HG02981 (cell line): ENCODE measurements around the gene SERGEF.
A peak's percentile ranks its signal among the peaks of the same experiment; 100 is the strongest.

Source experiments
- ATAC-seq: cut with Tn5 transposase; IDR thresholded peaks from one replicate; pipeline ENCODE4 v1.9.1; 2021; ENCODE audit warnings: mild to moderate bottlenecking, moderate library complexity; ENCODE audit not compliant: unreplicated experiment

The SERGEF gene

GRCh38 chr11:17773674-17774073 is 239.2 kb downstream of the SERGEF start:
- ATAC-seq, result no peak

- no peak for ATAC-seq
Measured at GRCh38 chr11:17772704-17773600, 239.9 kb downstream of the SERGEF start.

DNA sequence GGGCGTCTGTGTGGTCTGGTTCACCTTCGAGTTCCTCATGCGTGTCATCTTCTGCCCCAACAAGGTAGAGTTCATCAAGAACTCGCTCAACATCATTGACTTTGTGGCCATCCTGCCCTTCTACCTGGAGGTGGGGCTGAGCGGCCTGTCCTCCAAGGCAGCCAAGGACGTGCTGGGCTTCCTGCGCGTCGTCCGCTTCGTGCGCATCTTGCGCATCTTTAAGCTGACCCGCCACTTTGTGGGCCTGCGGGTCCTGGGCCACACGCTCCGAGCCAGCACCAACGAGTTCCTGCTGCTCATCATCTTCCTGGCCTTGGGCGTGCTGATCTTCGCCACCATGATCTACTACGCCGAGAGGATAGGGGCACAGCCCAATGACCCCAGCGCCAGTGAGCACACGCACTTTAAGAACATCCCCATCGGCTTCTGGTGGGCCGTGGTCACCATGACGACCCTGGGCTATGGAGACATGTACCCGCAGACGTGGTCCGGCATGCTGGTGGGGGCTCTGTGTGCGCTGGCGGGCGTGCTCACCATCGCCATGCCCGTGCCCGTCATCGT is 240.9 kb downstream of the SERGEF start:
- no peak for ATAC-seq

- ATAC-seq, result no peak
Measured at GRCh38 chr11:17771415-17771814, 241.4 kb downstream of the SERGEF start.

GRCh38 chr11:17770917-17771316 is 241.9 kb downstream of the SERGEF start:
- ATAC-seq, result no peak

DNA sequence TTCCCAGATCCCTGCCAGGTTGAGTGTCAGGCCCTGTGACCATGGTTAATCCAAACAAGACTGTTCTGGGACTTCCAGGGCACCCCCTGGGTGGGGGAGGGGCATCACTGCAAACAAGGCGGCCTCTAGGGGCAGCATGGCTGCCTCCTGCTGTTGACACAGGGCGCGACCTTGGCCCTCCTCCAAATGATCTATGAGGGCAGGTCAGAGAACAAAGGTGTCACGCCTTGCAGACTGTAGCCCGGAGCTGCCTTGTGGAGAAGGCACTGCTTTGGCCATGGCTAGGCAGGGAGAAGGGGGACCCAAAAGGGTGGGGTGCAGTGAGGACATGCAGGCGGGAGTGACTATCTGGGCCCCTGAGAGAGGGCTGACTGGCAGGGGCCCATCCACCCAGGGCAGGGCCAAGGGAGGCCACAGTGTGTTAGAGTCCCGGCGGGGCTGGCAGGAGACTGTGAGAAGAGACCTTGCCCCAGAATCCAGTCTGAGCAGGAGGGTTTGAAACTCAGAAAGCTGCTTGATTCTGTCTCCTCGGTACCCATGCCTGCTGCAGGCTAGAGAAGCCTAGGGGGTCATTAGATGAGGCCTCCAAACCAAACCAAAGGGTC is 242.7 kb downstream of the SERGEF start:
- no peak for ATAC-seq

- ATAC-seq, result no peak
Measured at GRCh38 chr11:17769218-17769617, 243.6 kb downstream of the SERGEF start.

GRCh38 chr11:17768547-17768946 is 244.3 kb downstream of the SERGEF start:
- no peak for ATAC-seq

DNA sequence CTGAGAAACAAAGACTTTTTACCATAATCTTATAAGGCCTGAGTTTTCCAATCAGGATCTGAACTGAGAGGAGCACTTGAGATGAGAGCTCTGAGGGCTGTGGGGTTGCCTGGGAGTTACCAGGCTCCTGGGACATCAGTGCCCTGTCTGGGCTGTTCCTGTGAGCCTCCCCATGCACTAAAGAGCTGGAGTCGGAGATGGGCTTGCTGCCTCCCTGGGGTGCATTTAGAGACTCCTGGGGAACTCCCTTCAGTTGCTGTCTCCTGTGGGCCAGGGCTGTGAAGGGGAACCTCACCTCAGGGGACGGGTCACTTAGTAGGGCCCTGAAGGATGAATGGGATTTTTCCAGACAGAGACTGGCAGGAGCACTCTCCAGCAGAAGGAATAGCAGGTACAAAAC is 244.9 kb downstream of the SERGEF start:
- no peak for ATAC-seq

DNA sequence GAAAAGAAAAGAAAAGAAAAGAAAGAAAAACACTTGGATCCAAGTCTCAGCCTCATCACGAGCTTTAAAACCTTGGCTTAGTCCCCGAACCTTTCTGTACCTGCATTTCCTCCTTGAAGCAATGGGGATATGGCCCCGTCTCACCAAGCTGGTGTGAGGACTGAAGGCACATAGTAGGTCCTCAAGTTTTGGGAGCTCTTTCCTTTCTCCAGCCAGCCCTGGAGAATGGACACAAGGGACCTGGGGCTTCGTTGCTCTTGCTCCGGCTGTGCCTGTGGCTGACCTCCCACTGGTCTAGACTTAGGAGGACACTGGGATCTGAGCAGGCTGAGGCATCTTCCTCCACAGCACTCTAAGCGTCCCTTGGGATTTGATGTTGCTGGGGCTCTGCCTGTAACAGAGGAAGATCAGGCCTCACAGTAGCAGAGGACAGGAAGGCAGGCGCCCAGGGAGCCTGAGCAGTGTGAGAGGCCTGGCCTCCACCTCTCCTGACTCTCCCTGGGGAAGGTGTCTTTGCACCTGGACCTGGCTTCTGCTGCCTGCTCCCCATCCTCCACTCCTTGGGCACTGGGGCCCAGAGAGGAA is 245.5 kb downstream of the SERGEF start:
- no peak for ATAC-seq

GRCh38 chr11:17766590-17766989 is 246.3 kb downstream of the SERGEF start:
- ATAC-seq, result no peak

- no peak for ATAC-seq
Measured at GRCh38 chr11:17766073-17766359, 246.8 kb downstream of the SERGEF start.

DNA sequence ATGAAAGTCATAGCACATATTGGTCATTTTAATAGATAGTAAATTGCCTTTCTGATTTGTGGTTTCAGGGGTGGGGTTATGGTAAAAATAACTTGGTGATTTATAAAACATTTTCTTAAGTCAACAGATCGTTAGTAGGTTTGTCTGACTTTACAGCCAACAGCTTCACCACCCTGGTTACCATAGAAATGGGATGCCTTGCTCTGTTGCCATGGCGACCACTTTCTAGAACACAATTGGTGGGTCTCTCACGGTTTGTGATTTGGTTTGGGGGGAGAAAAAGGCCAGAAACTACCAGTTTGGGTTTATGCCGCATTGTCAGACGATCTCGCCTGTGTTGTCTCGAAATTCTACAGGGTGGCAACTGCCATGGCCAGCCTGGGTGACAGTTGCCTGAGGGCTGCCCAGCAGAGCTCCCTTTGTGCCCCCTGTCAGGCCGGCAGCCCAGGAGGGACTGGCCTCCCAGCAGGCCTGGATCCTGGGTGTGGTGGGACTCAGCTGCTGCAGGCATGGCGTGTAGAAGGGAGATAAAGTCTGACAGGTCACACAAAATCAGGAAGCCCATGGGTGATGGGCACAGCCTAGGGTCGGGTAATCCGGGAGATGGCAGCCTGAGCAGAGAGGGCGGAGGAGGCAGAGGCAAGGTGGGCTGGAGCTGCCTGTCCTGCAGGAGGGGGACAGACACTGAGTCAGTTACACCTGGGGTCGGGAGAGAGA is 247.3 kb downstream of the SERGEF start:
- no peak for ATAC-seq

- no peak for ATAC-seq
Measured at GRCh38 chr11:17764446-17765218, 248.2 kb downstream of the SERGEF start.

- ATAC-seq, result no peak
Measured at GRCh38 chr11:17763703-17764102, 249.1 kb downstream of the SERGEF start.

DNA sequence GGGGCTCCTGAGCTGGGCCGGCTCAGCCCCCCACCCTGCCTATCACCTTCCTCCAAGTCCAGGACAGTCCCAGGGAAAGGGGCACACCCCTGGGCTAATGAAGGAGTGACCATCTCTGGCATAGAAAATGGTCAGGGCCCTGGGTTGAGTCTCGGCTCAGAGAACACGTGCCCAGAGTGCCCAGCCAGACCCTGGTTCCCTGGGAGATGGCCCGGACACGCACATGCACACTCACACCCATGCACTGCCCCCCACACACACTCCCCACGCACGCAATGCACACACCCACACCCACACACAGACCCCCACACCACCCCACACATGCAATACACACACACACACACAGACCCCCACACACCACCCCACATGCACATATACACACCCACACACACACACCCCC is 249.6 kb downstream of the SERGEF start:
- ATAC-seq, result no peak

GRCh38 chr11:17762309-17762974 is 250.4 kb downstream of the SERGEF start:
- ATAC-seq, result peak; percentile 53

DNA sequence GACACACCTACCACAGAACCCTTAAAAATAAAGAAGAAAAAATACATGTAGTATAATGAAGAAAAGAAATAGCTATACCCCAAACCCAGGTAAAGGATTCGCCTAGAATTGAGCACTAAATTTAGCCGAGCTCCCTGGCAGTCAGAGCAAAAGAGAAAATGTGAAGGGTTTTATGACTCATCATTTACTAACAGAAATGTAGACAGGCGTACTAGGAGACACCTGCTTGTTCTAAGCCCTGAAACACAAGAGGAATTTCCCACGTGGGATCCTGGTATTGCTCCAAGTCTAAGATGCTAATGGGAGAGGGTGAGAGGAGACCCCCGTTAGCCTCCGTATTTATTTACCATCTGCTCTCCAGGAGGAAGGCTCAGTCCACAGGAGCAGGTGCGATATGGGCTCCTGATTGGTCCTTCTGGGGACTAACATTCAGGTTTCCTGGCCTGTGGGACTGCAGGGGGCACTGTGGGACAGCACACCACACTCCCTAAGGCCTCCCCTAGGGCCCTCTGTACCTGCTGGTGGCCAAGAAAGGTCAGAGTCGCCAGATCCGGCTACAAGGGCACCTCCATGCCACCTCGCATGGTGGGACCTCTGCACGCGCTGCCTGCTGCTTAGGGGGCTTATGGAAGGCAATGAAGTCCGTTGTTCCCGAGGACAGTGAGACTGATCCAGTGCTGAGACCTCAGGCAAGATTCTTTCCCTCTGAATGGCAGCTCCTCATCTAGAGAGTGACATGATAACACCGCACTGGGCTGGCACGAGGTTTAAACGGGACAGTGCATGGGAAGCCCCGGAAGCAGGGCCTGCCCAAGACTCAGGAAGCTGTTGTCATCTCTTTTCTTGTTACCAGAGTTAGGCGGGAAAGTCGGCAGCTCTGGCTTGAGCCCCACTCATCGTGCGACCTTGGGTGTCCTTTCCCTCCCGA is 252.5 kb downstream of the SERGEF start:
- peak; percentile 70 for ATAC-seq

GRCh38 chr11:17755891-17756290 is 257.0 kb downstream of the SERGEF start:
- no peak for ATAC-seq
